Eye (tissue), 1 donor: ENCODE data around the gene KCTD19.

ENCODE experiments used
- DNase-seq: peaks from one replicate; pipeline ENCODE4 v3.0.0-alpha.2; 2015

KCTD19 gene

GRCh38 chr16:67281536-67282446 is 44.8 kb downstream of the KCTD19 start:
- no peak for DNase-seq

DNA sequence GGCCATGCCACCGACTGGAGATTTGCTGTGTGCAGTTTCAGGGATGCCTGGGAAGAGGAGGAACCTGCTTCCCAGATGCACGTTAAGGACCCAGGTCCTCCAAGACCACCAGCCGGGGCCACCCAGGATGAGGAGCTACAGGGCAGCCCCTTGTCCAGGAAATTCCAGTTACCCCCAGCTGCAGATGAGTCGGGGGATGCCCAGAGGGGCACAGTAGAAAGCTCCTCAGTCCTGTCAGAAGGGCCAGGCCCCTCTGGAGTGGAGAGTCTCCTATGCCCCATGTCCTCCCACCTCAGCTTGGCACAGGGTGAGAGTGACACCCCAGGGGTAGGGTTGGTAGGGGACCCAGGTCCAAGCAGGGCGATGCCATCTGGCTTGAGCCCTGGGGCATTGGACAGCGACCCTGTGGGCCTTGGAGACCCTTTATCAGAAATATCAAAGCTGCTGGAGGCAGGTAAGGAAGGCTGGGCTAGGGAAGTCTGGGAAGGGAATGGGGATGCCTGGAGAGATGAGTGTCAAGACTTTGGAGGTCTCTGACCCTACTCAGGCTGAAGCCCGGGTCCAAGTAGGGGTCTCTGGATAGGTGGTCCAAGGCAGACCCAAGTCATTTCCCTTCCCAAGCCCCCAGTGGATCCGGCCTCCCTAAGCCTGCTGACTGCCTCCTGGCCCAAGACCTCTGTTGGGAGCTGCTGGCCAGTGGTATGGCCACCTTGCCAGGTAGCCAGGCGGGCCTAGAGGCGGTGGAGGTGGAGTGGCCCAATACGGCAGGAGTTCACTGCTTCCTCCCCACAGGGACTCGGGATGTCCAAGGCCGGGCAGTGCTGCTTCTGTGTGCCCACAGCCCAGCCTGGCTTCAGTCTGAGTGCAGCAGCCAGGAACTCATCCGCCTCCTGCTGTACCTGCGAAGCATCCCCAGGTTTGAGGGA is 46.2 kb downstream of the KCTD19 start:
- DNase-seq, result no peak

DNA sequence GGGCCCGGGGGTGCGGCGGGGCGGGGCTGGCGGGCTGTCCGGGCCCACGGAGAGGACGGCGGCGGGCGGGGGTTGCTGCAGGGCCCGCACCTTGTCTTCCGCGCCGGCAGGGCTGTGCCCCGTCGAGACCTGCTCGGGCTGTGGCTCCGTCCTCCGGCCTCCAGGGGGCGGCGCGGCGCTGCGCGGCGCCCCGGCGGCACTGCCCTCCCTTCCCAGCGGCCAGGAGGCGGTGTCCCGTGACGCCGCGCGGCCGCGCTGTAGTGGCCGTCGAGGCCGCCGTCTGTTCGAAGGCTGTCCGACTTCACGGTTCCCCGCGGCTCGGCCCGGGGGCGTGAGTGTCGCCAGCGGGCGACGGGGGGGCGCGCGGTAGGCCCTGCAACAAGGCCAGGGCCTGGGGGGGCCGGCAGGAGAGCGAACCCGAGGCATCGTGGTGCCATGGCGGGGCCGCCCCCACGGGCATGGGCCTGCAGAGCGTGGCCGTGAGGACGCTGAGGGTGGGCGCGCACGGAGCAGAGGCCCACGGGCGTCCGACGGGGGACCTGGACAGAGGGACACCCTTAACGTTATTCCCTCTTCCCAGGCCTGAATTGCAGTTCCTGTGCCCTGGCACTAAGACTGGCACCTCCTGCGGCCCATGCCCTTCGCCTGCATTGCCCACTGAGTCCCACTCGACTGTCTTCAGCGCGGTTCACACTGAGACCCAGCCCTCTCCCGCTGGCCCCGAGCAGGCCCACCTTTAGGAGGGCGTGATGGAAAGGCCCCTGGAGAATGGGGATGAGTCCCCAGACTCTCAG is 47.0 kb downstream of the KCTD19 start, which contains the start of gene PLEKHG4:
TSS of gene PLEKHG4 (plus strand) at position 237 of the 794 bp plus-strand sequence. CDS start at position 750, 513 bp downstream.
- DNase-seq, result peak; percentile 85

DNA sequence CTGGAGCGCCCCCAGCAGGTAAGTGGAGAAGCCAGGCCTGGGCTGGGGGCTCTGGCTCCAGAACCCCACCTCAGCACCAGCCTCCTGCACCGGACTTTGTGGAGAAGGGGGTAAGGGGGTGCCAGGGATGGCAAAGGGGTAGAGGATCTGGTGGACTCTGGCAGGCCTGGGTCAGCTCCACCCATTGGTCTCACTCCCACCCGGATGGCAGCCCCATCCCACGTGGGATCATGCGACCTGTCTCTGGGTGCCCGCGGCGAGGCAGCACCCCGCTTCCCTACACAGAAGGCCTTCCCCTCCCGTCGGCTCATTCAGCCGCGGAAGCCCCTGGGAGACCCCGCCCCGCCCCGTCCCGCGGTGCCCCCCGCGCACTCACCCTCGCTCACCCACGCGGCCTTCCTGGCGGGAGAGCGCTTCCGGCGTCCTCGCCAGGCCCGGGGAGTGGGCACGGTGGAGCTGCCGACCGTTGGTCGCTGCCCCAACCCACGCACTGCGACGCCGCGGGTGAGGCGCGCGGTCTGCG is 47.7 kb downstream of the KCTD19 start:
- DNase-seq, result peak; percentile 53

DNA sequence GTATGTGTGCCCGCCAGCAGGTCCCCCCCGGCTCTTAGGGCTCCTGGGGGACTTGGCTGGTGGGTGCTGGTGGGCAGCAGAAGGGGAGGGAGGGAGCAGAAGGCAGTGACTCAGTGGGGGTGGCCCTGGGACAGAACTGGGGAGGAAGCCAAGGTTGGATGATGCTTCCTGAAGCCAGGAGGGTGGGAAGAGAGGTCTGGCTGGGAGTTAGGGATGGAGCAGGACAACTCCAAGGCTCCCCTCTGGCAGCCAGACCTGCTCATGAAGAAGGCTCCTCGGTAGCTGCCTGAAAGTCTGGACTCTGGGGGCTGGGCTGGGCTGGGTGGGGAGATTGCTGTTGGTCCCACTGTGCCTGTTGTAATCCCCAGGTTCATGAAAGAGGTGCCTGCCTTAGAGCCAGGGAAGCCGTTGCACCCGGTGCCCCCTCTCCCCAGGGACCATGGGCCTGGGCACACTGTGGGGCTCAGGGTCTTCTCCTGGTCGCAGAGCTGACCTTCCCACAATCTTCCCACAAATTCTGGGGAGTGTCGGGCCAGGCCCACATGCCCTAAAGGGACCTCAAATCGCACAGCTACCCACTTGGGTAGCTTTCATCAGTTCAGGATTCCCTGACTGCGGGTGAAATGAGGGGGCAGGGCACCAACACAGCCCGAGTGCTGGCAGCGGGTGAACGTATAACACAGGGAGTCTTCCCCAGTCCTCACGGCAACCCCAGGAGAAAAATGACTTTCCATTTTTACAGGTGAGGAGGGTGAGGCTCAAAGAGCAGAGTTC is 48.4 kb downstream of the KCTD19 start:
- no peak for DNase-seq

GRCh38 chr16:67277294-67277998 is 49.1 kb downstream of the KCTD19 start:
- no peak for DNase-seq

GRCh38 chr16:67275321-67275720 is 51.2 kb downstream of the KCTD19 start:
- no peak for DNase-seq

DNA sequence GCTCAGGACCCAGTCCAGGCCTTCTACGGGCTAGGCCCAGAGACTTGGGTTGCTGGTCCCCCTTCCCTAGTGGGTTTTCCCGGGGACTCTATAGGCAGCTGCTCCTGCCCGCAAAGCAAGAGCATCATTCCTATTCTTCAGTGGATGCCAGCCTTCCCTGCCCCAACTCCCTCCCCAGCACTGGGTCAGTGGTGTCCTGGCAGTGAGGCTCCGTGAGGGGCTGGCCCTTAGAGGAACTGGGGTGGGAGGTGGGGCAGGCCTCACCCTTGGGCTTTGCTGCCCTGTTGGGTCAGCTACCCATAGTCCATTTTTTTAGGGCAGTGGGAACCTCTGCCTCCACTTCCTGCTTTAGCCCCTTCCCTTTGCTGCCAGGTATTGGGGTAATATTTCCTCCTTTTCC is 55.1 kb downstream of the KCTD19 start:
- no peak for DNase-seq

DNA sequence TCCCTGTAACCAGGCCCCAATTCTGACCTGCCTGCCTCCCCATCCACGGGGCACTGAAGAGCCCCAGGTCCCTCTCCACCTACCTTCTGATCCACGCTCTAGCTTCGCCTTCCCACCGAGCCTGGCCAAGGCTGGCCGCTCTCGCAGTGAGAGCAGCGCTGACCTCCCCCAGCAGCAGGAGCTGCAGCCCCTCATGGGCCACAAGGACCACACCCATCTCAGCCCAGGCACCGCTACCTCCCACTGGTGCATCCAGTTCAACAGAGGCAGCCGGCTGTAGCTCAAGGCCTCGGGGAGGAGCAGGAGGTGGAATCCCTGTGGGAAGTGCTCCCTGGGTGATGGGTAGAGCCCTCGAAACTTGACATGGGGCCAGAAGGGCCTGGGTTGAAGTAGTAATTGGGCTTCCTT is 55.6 kb downstream of the KCTD19 start:
- no peak for DNase-seq

DNA sequence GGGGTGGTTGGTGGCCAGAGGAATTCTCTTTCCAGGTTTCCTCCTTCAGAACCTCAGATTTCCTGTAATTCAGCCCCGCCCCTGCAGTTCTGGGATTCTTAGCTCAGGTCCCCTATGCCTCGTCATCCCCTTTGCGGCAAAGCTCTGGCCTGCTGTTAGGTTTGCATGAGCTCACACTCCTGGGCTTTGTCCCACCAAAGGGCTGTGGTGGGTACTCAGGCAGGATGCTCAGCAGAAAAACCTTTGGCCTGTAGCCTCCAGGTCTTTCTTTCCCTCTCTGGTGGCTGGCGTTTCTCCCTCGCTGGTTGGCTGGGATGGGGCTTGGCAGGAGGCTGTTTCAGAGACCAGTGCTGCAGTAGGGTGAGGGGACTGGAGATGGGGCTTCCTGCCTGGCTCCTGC is 56.8 kb downstream of the KCTD19 start:
- DNase-seq, result no peak

DNA sequence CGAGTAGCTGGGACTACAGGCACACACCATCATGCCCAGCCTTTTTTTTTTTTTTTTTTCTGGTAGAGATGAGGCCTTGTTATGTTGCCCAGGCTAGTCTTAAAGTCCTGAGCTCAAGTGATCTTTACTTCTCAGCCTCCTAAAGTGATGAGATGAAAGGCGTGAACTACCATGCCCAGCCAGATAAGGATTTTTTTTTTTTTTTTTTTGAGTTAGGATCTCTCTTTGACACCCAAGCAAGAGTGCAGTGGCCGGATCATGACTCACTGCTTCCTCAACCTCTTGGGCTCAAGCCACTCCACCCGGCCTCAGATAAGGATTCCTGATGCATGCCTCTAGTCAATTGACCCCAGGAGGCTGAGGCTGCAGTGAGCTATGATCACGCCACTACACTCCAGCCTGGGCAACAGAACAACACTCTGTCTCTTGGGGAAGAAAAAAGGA is 58.4 kb downstream of the KCTD19 start:
- no peak for DNase-seq

- no peak for DNase-seq
Observed at GRCh38 chr16:67265834-67266233, 60.7 kb downstream of the KCTD19 start.

GRCh38 chr16:67264866-67265265 is 61.7 kb downstream of the KCTD19 start:
- no peak for DNase-seq

GRCh38 chr16:67264277-67264676 is 62.3 kb downstream of the KCTD19 start:
- no peak for DNase-seq

DNA sequence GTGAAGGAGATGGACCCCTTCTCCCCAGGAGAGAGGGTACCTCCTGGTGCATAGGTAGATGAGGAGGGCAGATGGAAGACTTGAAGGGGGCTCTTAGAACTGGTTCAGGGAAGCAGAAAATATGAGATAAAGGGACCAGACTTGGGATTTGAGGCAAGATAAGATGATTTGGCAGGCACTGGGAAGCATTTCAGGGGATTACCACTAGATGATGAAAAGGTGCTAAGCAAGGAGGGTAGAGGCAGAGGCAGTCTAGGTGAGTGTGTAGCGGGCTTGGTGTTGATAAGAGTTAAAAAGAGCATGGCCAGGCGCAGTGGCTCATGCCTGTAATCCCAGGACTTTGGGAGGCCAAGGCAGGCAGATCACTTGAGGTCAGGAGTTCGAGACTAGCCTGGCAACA is 63.3 kb downstream of the KCTD19 start:
- DNase-seq, result no peak

- peak; percentile 55 for DNase-seq
Observed at GRCh38 chr16:67260426-67261063, 66.0 kb downstream of the KCTD19 start.

DNA sequence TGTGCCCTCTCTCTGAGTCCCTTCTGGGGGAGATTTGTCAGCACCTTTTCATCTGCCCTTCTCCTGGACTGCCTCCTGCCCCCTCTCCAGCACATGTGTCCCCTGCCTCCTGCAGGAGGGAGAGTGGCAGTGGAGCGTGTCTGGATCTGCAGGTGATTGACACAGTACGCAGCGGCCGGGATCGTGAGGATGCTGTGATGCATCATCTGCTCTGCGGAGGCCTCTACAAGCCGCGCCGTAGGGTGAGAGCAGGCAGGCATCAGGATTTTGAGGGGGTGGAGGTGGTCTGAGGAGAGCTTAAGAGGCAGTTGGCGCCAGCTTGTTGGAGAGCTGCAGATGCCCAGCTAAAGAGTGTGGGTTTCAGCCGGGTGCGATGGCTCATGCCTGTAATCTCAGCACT is 66.8 kb downstream of the KCTD19 start:
- DNase-seq, result no peak

- DNase-seq, result no peak
Observed at GRCh38 chr16:67258161-67258835, 68.2 kb downstream of the KCTD19 start.

GRCh38 chr16:67257486-67258160 is 68.9 kb downstream of the KCTD19 start:
- DNase-seq, result no peak
